PC-9 (cell line): ENCODE measurements around the gene MAP2K1.
"Not testable (repeated sequence)": the region's sequence is repeated elsewhere in the genome, so short reads cannot be mapped to it uniquely, and the experiment has no call there.

Experiments used
- CTCF ChIP-seq: fragments of 200-600 bp; sonication (generic); conservative IDR thresholded peaks from 2 replicates; pipeline ENCODE4 v1.6.1; 2017; ENCODE audit warnings: mixed run types, antibody characterized with exemption, mild to moderate bottlenecking, moderate library complexity
- EZH2 ChIP-seq: fragments of 200-600 bp; sonication (generic); IDR thresholded peaks from 2 replicates; pipeline ENCODE4 v1.8.0; 2017; ENCODE audit warnings: antibody characterized with exemption, low read depth

GRCh38 chr15:66381376-66381775, 5.3 kb upstream of the MAP2K1 start:
- TF ChIP-seq CTCF, EZH2: not testable (repeated sequence)
